DMS53 treated with DMSO at 0.1 percent for 48 hours (cell line): ENCODE results near the gene KIAA1614.
"Not testable (repeated sequence)": the region's sequence is repeated elsewhere in the genome, so short reads cannot be mapped to it uniquely, and the experiment has no call there.

ENCODE experiments used
- DNase-seq: peaks from one replicate; lab custom pipeline; 2025; ENCODE audit not compliant: unreplicated experiment; lab: John Stamatoyannopoulos, UW

KIAA1614 gene

GRCh38 chr1:180954005-180954800 is 41.5 kb downstream of the KIAA1614 start:
- peak; percentile 55 for DNase-seq

GRCh38 chr1:180954801-180955165 is 42.1 kb downstream of the KIAA1614 start:
- no peak for DNase-seq

- DNase-seq, result no peak
Measured at GRCh38 chr1:180956028-180956640, 43.4 kb downstream of the KIAA1614 start.

DNA sequence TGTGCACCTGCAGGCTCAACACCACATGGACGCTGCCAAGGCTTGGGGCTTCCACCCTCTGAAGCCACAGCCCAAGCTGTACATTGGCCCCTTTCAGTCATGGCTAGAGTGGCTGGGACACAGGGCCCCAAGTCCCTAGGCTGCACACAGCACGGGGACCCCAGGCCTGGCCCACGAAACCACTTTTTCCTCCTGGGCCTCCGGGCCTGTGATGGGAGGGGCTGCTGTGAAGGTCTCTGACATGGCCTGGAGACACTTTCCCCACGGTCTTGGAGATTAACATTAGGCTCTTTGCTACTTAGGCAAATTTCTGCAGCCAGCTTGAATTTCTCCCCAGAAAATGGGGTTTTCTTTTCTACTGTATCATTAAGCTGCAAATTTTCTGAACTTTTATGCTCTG is 46.9 kb downstream of the KIAA1614 start:
- DNase-seq, result not testable (repeated sequence)

DNA sequence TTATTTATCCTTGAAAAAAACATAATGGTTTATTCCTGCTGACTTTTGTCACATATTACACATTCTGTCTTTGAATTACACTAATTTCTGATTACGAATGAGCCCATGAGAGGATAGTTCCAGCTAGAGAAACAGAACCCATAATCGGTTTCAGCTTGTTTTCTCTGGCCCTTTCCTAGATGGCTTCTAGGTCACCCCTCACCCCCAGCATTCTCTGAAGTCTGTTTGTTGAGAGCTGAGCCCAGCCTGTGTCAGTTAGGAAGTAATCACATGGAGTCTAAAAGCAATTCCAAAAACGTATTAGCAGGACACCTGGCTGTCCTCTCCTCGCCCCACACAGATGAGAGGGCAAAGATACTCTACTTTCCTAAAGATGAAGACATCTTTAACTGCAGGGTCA is 48.9 kb downstream of the KIAA1614 start:
- no peak for DNase-seq

DNA sequence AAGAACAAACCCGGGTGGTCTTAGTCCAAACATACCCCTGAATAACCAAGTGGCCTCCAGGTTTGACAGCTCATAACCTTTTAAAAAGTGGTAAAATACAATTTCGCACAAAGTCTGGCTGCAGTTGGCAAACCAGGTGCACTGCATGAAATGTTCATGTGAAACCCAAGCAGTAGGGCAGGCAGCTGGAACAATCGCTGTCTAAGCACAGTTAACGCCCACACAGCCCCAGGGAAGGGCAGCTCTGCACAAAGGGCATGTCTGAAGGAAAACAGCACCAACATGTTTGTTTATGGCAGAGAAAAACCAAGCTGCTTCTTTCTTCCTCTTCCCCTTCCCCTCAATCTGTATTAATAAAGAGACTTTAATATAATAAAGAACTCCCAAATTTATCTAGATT is 49.5 kb downstream of the KIAA1614 start:
- no peak for DNase-seq

- no peak for DNase-seq
Measured at GRCh38 chr1:180964056-180964455, 51.4 kb downstream of the KIAA1614 start.

DNA sequence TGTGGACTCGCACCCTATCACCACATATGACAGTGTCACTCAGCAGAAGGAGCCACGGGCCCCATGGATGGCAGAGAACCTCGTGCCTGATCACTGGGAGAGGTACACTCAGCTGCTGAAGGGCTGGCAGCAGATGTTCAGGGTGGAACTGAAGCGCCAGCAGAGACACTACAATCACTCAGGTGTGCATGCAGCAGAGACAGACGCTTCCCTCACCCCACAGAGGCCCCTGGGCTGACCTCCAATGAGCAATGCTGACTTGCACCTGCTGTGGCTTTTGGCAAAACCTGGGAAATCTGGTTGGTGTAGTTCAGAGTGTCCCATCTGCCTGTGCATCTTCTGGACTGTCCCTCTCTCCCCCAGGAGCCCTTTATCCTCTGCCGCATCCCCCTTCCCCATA is 51.9 kb downstream of the KIAA1614 start:
- no peak for DNase-seq

GRCh38 chr1:180966312-180966711 is 53.6 kb downstream of the KIAA1614 start:
- no peak for DNase-seq

DNA sequence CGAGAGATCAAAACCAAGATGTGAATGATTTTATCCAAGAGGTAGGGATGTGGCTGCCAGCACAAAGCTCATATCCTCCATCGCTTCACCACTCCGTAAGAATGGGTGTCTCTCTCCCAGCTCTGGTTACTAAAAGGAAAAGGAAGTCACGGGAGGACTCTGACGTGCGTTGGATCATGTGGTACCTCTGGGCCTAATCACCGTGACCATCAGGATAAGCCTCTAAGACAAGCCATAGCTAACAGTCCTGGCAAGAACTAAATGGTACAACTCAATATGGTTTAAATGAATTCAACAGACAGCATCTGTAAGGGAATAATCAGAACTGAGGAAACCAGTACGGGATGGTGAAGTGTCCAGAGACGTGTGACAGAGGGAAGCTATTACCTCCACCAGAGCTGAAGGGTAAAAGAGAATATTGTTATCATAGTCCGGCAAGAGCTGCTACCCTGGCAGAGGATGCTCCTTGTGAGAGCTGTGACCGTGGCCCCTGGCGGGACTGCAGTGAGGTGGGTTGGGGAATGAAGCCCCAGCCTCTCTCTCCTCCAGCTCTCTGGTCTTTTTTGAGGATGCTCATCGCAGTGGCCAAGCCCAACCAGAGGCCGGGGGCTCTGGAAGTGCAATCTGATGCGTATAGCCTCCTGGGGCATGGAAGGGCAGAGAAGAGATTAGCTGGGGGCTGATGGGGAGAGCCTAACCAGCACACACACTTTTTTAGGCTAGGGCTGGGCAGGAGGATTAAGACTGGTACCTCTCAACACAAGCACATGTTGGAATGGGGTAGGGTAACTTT is 54.2 kb downstream of the KIAA1614 start:
- DNase-seq, result no peak

- no peak for DNase-seq
Measured at GRCh38 chr1:180967558-180967957, 54.9 kb downstream of the KIAA1614 start.

- not testable (repeated sequence) for DNase-seq
Measured at GRCh38 chr1:180968834-180969233, 56.1 kb downstream of the KIAA1614 start.

DNA sequence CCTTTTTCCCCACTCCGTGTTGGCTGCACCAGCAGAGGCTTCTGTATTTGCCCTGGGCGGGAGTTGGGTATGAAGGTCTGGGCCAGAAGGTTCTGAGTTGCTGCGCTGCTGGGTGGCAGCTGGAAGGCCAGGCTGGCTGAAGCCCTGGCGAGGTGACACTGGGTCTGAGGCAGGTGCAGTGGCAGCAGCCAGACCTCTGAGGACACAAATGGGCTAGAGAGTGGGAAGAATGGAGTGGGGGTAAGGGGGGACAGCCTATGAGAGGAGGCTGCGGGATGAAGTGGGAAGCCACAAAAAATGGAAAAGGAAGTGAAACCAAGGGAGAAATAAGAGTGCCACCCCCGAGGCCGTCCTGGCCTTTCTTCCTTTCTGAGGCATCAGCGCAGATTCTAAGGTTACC is 56.7 kb downstream of the KIAA1614 start:
- DNase-seq, result no peak

DNA sequence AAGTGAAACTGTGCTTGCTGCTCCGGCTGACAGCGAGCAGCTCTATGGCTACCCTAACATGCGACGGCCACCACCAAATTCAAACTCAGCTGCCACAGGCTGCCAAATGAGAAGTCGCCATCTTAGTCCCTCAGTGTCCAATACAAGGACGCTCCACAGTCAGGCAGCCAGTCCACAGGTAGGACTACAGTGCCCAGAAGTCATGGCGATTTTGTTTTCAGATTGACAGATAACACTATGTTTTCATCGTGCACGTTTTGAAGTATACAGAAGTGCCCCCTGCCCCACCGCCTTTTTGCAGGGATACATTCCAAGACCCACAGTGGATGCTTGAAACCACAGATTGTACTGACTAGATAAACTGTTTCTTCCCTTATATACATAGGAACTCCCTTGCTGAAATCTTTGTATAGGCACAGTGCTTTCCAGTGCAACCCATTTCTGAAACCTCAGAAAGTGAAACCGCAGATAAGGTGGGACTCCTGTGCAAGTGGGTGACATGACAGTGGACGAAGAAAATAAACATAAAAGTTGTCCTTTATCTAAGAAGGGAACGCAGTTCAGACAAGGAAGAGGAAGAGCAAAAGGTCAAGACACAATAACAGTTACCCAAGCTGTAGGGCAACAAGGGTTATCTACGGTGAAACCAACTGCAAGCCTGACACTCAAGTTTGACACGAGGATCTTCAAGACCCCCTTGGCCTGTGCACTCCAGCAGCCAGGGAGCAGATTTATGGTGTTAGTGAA is 57.8 kb downstream of the KIAA1614 start:
- no peak for DNase-seq

GRCh38 chr1:180971273-180971997 is 58.7 kb downstream of the KIAA1614 start:
- DNase-seq, result no peak

DNA sequence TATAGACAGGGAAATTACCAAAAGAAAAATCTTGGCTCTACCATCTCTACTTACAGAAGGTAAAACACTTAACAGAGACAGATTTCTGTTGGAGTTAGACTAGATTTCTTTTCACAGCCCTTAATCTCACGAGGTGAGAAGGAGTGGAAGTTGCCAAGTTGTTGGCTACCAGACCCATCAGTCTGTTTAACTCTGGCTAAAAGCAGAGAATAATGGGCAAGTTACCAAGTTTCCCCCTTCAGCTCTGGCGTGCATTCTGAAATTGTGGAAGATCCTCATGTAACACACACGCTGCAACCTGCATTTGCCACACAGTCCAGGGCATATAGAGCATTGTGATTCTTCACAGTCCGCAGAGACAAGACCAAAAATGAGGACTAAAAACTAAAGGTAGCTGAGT is 60.7 kb downstream of the KIAA1614 start:
- DNase-seq, result no peak

DNA sequence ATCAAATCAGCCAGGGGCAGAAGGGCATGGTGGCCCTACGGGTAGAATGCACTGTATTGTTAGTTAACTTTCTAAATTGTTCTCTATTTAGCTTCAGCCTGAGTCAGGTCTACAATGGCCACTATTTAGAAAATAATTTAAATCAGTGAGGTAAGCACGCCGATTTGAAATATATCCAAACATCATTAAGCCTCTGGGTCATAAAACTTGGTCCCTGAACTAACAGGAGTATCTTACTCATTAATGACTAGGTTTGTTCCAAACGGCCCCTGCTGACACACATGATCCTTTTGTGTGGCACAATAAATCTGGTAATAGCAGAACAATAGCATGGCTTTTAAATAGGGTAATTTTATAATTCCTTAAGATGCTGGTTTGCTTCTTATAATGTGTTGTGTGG is 61.5 kb downstream of the KIAA1614 start:
- no peak for DNase-seq

DNA sequence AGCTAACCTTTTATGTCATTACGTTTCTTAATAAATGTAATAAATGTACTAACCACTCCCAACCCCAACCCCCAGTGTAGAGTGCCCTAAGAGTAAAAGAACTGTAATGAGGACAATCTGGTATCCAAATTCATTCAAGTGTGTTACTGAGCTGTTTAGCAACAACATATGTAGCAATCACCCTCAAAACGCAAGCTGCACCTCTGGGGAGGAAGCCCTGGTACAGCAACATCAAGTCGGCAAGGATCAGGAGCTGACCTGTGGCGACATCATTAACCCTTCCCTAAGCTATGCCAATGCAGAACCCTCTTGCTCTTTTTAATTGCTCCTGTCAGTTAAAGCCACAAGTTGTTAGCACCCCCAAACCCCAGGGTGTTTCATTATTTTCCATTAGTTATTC is 62.9 kb downstream of the KIAA1614 start:
- no peak for DNase-seq

DNA sequence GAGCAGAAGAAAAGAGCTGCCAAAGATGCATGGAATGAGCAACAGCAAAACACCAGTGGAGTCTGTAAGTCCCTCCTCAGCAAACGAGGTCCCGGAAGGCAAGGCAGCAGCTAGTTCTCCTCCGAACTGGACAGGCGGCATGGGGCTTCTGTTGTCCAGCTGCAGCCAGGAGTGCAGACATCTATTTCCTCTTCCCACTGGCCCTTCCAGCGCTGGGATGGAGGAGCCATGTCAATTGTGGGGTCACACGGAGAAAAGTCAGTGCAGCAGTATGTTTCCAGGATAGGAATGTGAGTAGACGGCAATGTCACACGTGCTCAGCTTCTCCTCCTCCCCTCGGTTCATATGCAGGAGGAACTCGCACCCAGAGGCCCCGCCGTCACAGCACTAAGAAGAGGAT is 63.5 kb downstream of the KIAA1614 start:
- DNase-seq, result no peak

DNA sequence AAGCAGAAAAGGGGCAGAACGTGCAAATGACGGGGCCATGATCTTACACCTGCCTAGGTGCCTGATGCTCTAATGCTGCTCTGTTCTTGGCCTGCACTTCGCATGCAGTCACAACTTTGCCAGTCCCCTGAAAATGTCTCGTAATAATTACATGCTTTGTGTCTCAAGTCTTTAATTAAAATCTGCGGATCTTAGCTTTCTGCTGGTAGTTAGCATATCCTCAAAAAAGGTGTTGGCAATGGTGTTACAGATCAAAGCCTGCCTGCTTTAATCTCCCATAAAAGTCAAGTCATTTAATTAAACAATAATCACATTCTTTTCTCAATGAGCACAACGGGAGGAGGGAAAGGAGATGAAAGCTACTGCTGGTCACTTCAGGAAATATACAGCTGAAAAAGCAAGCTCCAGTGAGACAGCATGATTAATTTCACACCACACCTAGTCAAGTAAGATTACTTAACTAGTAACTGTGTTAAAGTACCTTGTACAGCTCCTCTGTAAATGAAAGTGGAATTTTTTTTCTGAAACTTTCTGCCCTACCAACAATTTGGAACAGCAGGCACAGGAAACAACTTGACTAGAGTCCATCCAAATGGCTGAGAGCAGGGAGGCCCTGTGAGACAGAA is 64.1 kb downstream of the KIAA1614 start:
- DNase-seq, result no peak
